IMR-90 (cell line): ENCODE measurements around the gene LPIN1. TPM values are rescaled to one million over a fixed set of nuclear protein-coding genes. Genes with fewer than 3 reads are reported as not detected.

Experiments
- ATAC-seq: fragments of 200-7000 bp; cut with Tn5 transposase; 2 replicates; pipeline ENCODE4 v1.9.1; 2020; ENCODE audit warnings: low read depth, mild to moderate bottlenecking, moderate library complexity
- BruUV-seq: library from RNA; stranded (reverse); fragments of 400-500 nt; replicated peaks from 2 replicates; lab custom pipeline; 2021; lab: Mats Ljungman, UMichigan
- CTCF ChIA-PET: fragments of 300-600 bp; formaldehyde crosslinking; extraction: SDS; loops from one replicate; lab custom pipeline; 2021; ENCODE audit warnings: antibody characterized with exemption; lab: Yijun Ruan, JAX
- POLR2A ChIA-PET: fragments of 300-600 bp; sonication (Branson Sonifier 250); formaldehyde crosslinking; loops from one replicate; lab custom pipeline; 2022; ENCODE audit warnings: antibody characterized with exemption; ENCODE audit not compliant: unreplicated experiment; lab: Charles Lee
- DNase-seq: peaks from one replicate; pipeline ENCODE4 v3.0.0; 2013
- H2AFZ ChIP-seq: replicated peaks from 2 replicates; pipeline ENCODE3; 2013; ENCODE audit warnings: low read length, mild to moderate bottlenecking; ENCODE audit not compliant: poor library complexity
- H2AK5ac ChIP-seq: 2 replicates; pipeline ENCODE4 v1.6.1; 2013; ENCODE audit warnings: low read depth, low read length, inconsistent platforms
- H2AK9ac ChIP-seq: replicated peaks from 2 replicates; pipeline ENCODE3; 2013; ENCODE audit warnings: mild to moderate bottlenecking, low read depth, low read length, moderate library complexity; ENCODE audit not compliant: poor library complexity
- H2BK120ac ChIP-seq: 2 replicates; pipeline ENCODE4 v1.6.1; 2013; ENCODE audit warnings: low read depth, low read length, inconsistent platforms
- H2BK15ac ChIP-seq: 3 replicates; pipeline ENCODE4 v1.6.1; 2013; ENCODE audit warnings: low read depth, low read length, inconsistent platforms
- H2BK20ac ChIP-seq: 2 replicates; pipeline ENCODE4 v1.6.1; 2013; ENCODE audit warnings: low read depth, mild to moderate bottlenecking, inconsistent platforms, low read length, moderate library complexity
- H2BK5ac ChIP-seq: 2 replicates; pipeline ENCODE4 v1.6.1; 2013; ENCODE audit warnings: mild to moderate bottlenecking, low read depth, low read length, inconsistent platforms; ENCODE audit not compliant: poor library complexity, severe bottlenecking
- H3K14ac ChIP-seq: replicated peaks from 2 replicates; pipeline ENCODE4 v1.6.1; 2013; ENCODE audit warnings: low read depth, low read length, inconsistent platforms
- H3K18ac ChIP-seq: 2 replicates; pipeline ENCODE4 v1.6.1; 2013; ENCODE audit warnings: low read depth, low read length, control low read depth
- H3K23ac ChIP-seq: 2 replicates; pipeline ENCODE4 v1.6.1; 2013; ENCODE audit warnings: low read depth, low read length, inconsistent platforms
- H3K27ac ChIP-seq: 2 replicates; pipeline ENCODE4 v1.5.1; 2013; ENCODE audit warnings: mild to moderate bottlenecking, control low read depth, low read length; ENCODE audit not compliant: insufficient read depth
- H3K27me3 ChIP-seq: 2 replicates; pipeline ENCODE4 v1.6.1; 2013; ENCODE audit warnings: low read length; ENCODE audit not compliant: control insufficient read depth, insufficient read depth
- H3K36me3 ChIP-seq: 2 replicates; pipeline ENCODE4 v1.6.1; 2013; ENCODE audit warnings: low read length, mixed read lengths; ENCODE audit not compliant: control insufficient read depth, insufficient read depth
- H3K4ac ChIP-seq: 2 replicates; pipeline ENCODE4 v1.6.1; 2013; ENCODE audit warnings: low read depth, low read length, inconsistent platforms
- H3K4me1 ChIP-seq: 2 replicates; pipeline ENCODE4 v1.6.1; 2013; ENCODE audit warnings: low read length, mixed read lengths; ENCODE audit not compliant: control insufficient read depth, insufficient read depth
- H3K4me2 ChIP-seq: 2 replicates; pipeline ENCODE4 v1.6.1; 2013; ENCODE audit warnings: low read depth, mild to moderate bottlenecking, control low read depth, low read length, moderate library complexity
- H3K4me3 ChIP-seq: 2 replicates; pipeline ENCODE4 v1.5.1; 2013; ENCODE audit warnings: low read depth, mild to moderate bottlenecking, control low read depth, low read length, moderate library complexity; ENCODE audit not compliant: insufficient read depth
- H3K56ac ChIP-seq: 2 replicates; pipeline ENCODE4 v1.6.1; 2013; ENCODE audit warnings: low read length, inconsistent platforms; ENCODE audit not compliant: insufficient read depth; ENCODE audit errors: extremely low read depth
- H3K79me1 ChIP-seq, 2 experiments: 2 replicates each; pipeline ENCODE4 v1.6.1; 2013; ENCODE audit warnings: low read length in 2 of 2, inconsistent platforms in 1 of 2, low read depth in 1 of 2
- H3K9ac ChIP-seq: 2 replicates; pipeline ENCODE4 v1.6.1; 2013; ENCODE audit warnings: low read depth, low read length, control low read depth
- H3K9me1 ChIP-seq: 2 replicates; pipeline ENCODE4 v1.6.1; 2013; ENCODE audit warnings: low read length, inconsistent platforms; ENCODE audit not compliant: insufficient read depth
- H3K9me3 ChIP-seq: 2 replicates; pipeline ENCODE4 v1.6.1; 2013; ENCODE audit warnings: low read length; ENCODE audit not compliant: control insufficient read depth, insufficient read depth
- H4K20me1 ChIP-seq: 2 replicates; pipeline ENCODE4 v1.6.1; 2013; ENCODE audit warnings: low read length, inconsistent platforms; ENCODE audit not compliant: insufficient read depth
- H4K5ac ChIP-seq: 2 replicates; pipeline ENCODE4 v1.6.1; 2013; ENCODE audit warnings: mild to moderate bottlenecking, low read depth, low read length, control low read depth
- H4K8ac ChIP-seq, 2 experiments: 2 replicates each; pipeline ENCODE4 v1.6.1; 2013; ENCODE audit warnings: low read depth in 2 of 2, low read length in 2 of 2, control low read depth in 1 of 2, inconsistent platforms in 1 of 2
- H4K91ac ChIP-seq: 2 replicates; pipeline ENCODE4 v1.6.1; 2013; ENCODE audit warnings: low read depth, low read length, inconsistent platforms; ENCODE audit not compliant: insufficient read depth
- CTCF ChIP-seq: conservative IDR thresholded peaks from 2 replicates; pipeline ENCODE4 v1.5.1; 2012; ENCODE audit warnings: mild to moderate bottlenecking, low read depth, low read length, improper control_type of control experiment
- FOS ChIP-seq: fragments of 150-350 bp; IDR thresholded peaks from 2 replicates; pipeline ENCODE4 v1.6.1; 2016; ENCODE audit warnings: low read depth, low read length
- MXI1 ChIP-seq: IDR thresholded peaks from 2 replicates; pipeline ENCODE4 v1.6.1; 2012; ENCODE audit warnings: low read depth, mild to moderate bottlenecking, low read length, moderate library complexity, borderline replicate concordance
- POLR2A ChIP-seq: IDR thresholded peaks from 2 replicates; pipeline ENCODE4 v1.6.1; 2012; ENCODE audit warnings: mild to moderate bottlenecking, low read depth, low read length
- RFX5 ChIP-seq: IDR thresholded peaks from 2 replicates; pipeline ENCODE4 v1.8.0; 2012; ENCODE audit warnings: low read depth, mild to moderate bottlenecking, low read length, moderate library complexity
- SMC3 ChIP-seq: fragments of 150-350 bp; IDR thresholded peaks from 2 replicates; pipeline ENCODE4 v1.6.1; 2016; ENCODE audit warnings: low read depth, mild to moderate bottlenecking, antibody characterized with exemption, low read length, moderate library complexity
- WGBS, 2 experiments: methylation state at CpG; one replicate each; pipeline versions ENCODE4 v1.1.5 to v1.1.7; 2013; ENCODE audit warnings: missing lambda C conversion rate in 2 of 2; ENCODE audit not compliant: insufficient read length in 1 of 2; ENCODE audit errors: extremely low coverage in 2 of 2; 5-methylcytosine and 5-hydroxymethylcytosine counted together
- dilution Hi-C: fragments of 300-500 bp; cut with HindIII; formaldehyde crosslinking; loops from one replicate; pipeline ENCODE4 v1.14.3; 2018; ENCODE audit warnings: low sequenced_read_pairs; ENCODE audit not compliant: unreplicated experiment
- in situ Hi-C: fragments of 300-500 bp; cut with MboI; formaldehyde crosslinking; loops from 3 replicates; pipeline ENCODE4 v1.14.3; 2019; ENCODE audit warnings: low sequenced_read_pairs, inconsistent platforms, mixed read lengths
- intact Hi-C: fragments of 100-400 bp; cut with micrococcal nuclease; formaldehyde crosslinking; loops from 2 replicates; pipeline ENCODE4 v1.10.0; 2022
- polyA plus RNA-seq, 3 experiments: library from polyadenylated mRNA; depleted of rRNA; stranded (reverse); fragments of >200 nt; gene quantifications; 2 replicates each; pipeline ENCODE4 v1.2.3, GENCODE V29; 2012; ENCODE audit warnings: low replicate concordance in 1 of 3
- total RNA-seq: library from RNA; depleted of rRNA; stranded (reverse); fragments of >200 nt; gene quantifications from 2 replicates; pipeline ENCODE4 v1.2.3, GENCODE V29; 2012
- TF ChIP-seq, protein P1 (sequence below): fragments of 150-350 bp; IDR thresholded peaks from 2 replicates; pipeline ENCODE4 v1.6.1; 2016; ENCODE audit warnings: low read depth, mild to moderate bottlenecking, low read length, moderate library complexity, borderline replicate concordance
- TF ChIP-seq, protein P2 (sequence below): fragments of 150-350 bp; IDR thresholded peaks from 2 replicates; pipeline ENCODE4 v1.6.1; 2017; ENCODE audit warnings: mild to moderate bottlenecking, antibody characterized with exemption, low read length, low read depth

The LPIN1 gene
- total and polyA plus RNA-seq, 2 of the 4 experiments (the other 2 are of a cell fraction): 21.3 to 25.1 TPM

DNA sequence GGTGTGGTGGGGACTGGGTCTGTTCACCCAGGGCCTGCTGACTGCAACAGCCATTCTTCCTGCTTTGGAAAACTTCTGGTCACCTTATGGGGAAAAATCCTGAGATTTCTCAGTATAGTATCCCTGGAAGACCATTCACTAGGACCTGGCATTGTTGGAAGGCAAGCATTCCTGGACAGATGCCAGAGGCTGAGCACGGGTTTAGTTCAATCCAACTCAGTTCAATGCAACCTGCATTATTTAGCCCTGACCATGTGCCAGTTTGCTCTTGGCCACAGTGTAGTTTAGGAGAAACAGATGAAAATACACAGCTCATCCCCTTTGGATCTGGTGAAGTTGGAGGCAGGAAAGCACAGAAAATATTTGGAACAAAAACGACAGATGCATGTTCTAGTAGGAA lies 95.9 kb downstream of the LPIN1 start:
- Histone ChIP-seq H3K9me3 (peaks cover under 1% of the 10 kb centered on the region; the same call in 1 of the 2 replicates), H2BK20ac (no peak overlapping the region), H3K4me1 (no peaks in the 10 kb centered on the region), H2AFZ (peak overlapping the region; percentile 15), H3K23ac (peak overlapping the region; percentile 20; the same call in 1 of the 2 replicates), H3K79me1 (no peaks in the 10 kb centered on the region), H3K9ac (no peak overlapping the region), H3K27me3 (no peaks in the 10 kb centered on the region), H3K14ac (no peak overlapping the region), H3K27ac (no peak overlapping the region), H2BK120ac (no peak overlapping the region), H3K56ac (no peak overlapping the region), H2AK9ac (no peak overlapping the region), H3K18ac (no peak overlapping the region), H2AK5ac (no peak overlapping the region), H4K20me1 (no peaks in the 10 kb centered on the region), H3K9me1 (no peaks in the 10 kb centered on the region), H3K4ac (no peak overlapping the region), H4K91ac (no peak overlapping the region), H3K36me3 (no peaks in the 10 kb centered on the region), H2BK5ac (no peak overlapping the region), H3K4me2 (no peak overlapping the region), H4K8ac (no peak overlapping the region), H3K4me3 (no peak overlapping the region), H2BK15ac (no peak overlapping the region), H4K5ac (no peak overlapping the region)
- intact Hi-C loops (no loop called here), in situ Hi-C loops (no loop called here), dilution Hi-C loops (no loop called here)
- TF ChIP-seq, protein P1, sequence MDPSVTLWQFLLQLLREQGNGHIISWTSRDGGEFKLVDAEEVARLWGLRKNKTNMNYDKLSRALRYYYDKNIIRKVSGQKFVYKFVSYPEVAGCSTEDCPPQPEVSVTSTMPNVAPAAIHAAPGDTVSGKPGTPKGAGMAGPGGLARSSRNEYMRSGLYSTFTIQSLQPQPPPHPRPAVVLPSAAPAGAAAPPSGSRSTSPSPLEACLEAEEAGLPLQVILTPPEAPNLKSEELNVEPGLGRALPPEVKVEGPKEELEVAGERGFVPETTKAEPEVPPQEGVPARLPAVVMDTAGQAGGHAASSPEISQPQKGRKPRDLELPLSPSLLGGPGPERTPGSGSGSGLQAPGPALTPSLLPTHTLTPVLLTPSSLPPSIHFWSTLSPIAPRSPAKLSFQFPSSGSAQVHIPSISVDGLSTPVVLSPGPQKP: no peak
- TF ChIP-seq POLR2A: no peak
- no peak for TF ChIP-seq SMC3
- no peak for TF ChIP-seq CTCF
- no peak for TF ChIP-seq RFX5
- TF ChIP-seq FOS: no peak
- TF ChIP-seq, protein P2, sequence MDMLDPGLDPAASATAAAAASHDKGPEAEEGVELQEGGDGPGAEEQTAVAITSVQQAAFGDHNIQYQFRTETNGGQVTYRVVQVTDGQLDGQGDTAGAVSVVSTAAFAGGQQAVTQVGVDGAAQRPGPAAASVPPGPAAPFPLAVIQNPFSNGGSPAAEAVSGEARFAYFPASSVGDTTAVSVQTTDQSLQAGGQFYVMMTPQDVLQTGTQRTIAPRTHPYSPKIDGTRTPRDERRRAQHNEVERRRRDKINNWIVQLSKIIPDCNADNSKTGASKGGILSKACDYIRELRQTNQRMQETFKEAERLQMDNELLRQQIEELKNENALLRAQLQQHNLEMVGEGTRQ: no peak
- no peak for TF ChIP-seq MXI1
- ChIA-PET CTCF (no interaction called here), POLR2A (no interaction called here)
- DNase-seq (no peak), ATAC-seq (no peak)
- WGBS, 2 experiments: no CpG with 5 or more reads among the region's 2 CpGs
- no TSS peak for BruUV-seq
